ENCODE measurements around the gene MEG3.

Gene MEG3

DNA sequence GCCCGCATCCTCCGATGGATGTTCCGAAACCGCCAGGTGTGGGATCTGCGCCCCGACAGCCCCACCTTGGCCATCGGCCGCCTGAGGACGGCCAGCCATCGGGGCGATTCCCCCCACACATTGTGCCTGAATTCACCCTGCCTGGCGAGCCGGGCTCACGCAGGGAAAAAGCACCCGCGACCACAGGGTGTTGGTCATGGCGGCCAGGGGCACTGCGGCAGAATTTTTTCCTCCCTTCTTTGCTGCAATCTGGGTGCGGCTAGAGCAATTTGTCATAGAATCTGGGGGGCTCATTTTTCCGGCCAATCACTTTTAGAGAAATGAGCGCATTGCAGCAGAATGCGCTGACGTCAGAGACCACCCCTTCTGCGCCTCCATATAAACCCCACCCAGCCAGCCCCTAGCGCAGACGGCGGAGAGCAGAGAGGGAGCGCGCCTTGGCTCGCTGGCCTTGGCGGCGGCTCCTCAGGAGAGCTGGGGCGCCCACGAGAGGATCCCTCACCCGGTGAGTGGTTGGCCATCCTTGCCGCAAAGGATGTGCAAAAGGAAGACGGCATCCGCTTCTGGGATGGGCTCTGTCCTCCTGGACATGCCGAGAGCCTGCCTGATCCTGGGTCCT, at the start of gene MEG3:
Gene MEG3 (plus strand): TSS at position 406 of the 619 bp plus-strand sequence.
- no peak for DNase-seq

DNA sequence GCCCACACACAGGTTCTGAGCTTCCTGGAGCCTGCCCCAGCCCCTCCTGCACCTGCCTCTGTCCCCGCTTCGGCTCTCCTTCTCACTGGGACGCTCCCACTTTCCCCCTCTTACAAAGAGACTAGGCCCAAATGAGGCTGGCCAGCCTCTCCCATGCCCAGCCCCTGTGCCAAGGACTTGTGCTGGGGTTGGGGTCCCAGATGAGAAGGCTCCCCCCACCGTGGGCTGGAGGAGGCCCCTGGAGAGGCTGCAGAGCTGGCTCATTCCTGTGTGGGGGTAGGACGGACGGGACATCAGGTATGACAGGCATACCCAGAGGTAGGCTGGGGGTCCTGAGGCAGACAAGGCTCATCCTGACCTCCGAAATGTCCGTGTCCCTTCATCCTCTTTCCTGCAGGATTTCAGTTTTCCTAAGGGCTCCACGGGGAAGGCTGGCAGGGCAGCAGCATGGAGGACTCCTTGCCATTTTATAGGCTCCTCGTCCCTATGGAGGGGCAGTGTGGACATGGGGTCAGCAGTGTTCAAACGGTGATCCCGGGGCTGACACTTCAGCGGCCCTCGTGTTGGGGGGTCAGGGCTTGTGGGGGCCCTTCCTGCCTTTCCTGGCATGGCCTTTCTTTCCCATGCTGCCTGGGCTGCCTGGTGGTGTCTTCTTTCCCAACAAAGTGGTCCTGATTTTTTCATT, 49.1 kb upstream of the MEG3 start:
- no peak for DNase-seq

DNA sequence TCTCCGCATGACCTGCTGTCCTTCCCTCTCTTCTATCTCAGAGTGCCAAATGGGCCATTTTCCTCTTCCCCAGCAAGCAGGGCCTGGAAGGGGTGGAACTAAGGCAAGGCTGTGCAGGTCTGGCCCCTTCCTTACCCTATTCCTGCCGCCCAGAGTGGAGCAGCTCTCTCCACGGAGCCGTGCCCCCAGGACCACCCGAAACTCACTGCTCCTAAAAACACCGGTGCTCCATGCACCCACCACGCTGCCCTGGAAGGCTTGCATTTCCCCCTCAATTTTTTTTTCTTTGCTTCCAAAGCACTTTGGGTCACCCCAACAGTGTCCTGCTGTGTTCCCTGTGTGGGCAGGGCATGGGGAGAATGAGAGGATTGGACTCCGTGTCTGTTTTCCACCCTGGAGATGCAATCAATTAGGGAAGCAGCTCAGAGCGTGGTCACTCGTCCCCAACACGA, 48.5 kb upstream of the MEG3 start:
- DNase-seq, result no peak

DNA sequence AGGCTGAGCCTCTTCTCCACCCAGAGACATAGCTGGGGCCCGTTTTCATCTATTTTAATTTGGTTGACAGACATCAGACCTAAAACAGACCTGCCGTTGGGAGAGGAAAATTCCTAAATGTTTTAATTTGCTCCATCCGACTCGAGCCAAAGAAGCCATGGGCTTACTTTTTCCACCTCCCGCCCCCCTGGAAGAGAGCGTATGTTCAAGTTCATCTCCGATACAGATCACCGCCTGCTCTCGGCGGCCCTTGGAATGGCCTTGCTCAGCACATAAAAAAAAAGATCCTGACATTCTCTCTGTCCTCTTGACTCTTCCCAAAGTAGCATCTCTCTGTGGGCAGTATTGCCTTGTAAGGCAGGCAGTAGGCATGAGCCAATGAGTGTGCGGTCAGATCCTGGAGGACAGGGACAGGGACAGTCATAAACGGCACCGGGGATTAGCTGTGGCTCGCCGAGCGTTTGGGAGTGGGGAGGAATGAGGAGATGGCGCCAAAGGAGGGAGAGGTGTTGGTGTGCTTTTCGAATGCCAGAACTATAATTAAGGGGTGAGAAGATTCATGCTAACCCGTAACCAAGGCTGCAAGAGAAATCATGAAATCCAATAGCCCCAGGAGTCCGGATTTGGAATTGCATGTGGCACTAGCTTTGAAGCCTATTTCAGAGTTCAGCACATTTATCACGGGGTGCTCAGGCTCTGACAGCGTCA, 47.9 kb upstream of the MEG3 start:
- DNase-seq, result no peak

DNA sequence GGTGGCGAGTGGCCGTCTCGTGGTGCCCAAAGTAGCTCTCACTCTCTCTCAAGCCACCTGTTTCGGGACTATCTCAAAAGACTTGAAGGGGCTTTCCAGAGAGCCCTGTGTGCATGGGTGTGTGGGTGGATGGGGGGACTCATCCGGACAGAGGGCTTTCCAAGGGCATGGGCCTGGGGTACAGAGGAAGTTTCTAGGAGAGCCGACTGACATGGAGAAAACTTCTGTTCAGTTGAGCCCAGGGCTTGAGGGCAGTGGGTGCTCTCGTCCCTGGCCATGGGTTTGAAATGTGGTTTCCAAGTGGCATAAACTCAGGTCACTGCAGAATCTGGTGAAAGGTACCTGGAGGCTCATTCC, 47.4 kb upstream of the MEG3 start:
- no peak for DNase-seq

DNA sequence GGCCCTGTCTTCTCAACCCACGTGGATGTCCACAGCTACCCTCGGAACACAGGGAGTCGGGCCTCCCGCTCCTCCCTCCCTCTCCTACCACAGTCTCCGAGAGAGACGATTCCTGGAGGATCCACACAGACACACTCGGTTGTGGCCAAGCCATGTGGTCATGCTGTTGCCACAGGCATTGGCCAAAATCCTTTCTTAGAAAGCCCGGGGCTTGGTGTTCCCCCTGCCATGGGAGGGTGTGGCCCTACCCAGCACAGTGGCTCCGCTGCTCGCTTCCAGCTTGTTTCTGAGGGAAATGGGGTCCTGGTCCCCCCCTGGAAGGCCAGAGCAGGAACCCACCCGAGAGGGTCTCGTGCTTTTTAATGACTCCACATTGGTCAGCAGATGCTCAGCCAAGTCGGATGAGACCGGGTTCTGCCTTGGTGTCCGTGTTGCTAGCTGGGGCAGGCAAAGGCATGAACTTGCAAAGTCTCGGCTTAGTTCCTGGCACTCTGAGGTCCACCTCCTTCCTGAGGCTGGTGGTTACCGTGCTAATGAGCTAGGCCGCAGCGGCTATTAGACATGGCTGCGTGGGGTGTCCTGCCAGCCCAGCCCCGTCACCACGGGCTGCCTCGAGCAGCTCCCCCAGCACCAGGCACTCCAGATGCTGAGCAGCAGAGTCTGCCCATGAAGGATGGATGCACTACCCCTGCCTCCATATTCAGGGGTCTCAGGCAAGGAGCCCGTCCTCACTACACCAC, 46.8 kb upstream of the MEG3 start:
- DNase-seq, result no peak

DNA sequence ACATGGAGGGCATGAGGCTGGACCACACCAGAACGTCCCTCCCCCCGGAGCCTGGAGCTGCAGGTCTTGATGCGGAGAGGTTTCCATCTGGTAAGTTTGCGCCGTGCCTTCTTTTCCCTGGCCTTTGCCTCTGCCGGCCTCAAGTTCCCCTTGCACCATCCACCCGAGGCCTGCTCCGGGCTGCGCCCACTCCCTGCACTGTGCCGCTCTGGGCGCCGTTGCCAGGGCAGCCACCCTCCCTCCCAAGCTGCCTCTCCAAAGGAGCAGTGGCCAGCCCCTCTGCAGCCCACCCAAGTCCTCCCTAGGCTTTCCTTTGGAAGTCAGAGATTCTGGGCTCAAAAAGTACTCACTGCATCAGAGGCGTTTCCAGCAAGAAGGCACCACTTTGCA, 46.2 kb upstream of the MEG3 start:
- no peak for DNase-seq

DNA sequence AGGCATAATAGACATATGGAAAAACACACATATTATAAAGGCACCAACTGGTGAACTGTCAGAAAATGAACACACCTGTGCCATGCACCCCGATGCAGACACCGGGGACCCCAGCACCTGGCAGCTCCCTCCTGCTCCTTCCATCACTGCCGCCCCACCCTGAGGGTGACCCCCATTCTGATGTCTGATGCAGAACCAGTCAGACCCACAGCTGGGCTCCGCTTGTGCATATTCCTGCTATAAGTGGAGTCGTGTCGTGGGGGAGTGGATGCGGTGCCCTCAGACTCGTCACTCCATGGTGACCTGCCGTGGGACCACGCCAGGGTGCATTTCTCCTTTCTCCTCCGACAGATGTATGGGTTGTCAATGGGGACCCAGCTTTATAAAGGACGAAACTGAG, 45.7 kb upstream of the MEG3 start:
- DNase-seq, result no peak

DNA sequence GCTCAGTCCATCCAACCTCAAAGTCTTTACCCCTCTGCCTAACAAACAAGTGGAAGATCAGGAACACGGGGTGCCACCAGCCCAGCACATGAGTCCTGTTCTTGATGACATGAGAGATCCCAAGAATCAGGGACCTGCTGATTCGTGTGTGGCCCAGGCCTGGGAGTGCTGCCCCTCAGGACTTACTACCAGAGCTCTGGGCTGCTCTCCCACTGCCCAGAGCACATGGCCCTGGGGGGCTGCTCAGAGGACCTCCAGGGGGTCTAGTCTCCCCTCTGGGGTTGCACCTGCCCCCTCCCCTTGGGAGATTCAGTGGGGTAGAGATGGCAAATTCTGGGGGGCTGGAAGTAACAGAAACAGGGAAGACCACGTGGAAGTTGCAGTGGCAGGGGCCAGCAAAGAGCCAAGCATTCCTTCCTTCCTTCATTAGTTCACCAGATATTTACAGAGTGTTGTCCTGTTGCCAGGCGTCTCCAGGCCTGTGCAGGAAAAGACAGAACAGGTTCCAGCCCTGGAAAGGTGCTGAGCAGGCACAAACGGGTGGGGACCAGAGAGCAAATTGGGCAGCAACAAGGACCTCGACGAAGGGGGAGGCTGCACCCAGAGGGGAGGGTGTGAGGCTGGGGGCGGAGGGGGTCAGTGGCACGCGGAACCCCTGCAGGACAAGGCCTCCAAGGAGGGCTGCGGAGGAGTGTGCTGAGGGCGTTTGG, 45.1 kb upstream of the MEG3 start:
- DNase-seq, result no peak

DNA sequence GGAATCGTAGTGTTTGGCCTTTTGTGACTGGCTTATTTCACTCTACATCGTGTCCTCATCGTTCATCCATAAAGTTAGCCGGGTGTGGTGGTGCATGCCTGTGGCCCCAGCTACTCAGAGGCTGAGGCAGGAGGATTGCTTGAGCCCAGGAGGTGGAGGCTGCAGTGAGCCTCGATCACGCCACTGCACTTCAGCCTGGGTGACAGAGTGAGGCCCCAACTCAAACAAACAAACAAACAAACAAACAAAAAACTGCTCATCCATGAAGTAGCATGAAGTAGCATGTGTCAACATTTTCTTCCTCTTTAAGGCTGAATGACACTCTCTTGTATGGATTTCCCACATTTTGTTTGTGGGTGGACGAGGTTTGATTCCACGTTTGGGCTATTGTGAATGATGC, 44.0 kb upstream of the MEG3 start:
- no peak for DNase-seq

DNA sequence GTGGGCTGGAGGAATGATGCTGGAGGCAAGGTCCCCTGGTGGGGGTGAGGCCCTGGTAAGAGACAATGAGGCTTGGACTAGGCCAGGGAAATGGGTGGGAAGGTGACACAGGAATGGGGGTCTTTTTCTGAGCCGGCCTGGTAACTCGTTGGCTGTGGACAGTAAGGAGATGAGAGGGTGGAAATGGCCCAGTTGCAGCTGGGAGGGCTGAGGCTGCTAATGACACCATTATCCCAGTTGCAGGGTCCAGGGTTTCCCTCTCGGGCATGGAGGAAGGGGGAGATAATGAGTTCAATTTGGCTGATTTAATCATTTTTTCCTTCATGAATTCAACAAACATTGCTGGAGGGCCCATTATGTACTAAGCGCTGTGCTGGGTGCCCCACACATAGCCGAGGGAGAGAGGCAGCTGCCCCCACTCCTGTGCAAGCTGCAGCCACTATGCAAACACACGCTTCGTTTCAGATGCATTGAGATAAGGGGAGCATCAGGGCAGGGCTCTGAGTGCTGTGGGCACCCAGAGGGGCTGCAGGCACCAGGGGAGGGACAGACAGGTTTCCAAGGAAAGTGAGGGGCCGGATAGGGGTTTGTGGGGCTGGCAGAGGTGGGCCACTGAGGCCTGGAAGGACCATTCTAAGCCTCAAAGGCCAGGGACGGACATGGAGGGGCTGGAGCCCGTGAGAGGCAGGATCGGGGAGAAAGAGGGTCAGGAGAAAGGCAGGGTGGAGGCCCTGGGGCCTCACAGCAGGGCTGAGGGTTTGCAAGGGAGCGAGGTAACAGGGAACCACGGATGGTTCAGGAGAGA, 43.2 kb upstream of the MEG3 start:
- peak; percentile 54 for DNase-seq

DNA sequence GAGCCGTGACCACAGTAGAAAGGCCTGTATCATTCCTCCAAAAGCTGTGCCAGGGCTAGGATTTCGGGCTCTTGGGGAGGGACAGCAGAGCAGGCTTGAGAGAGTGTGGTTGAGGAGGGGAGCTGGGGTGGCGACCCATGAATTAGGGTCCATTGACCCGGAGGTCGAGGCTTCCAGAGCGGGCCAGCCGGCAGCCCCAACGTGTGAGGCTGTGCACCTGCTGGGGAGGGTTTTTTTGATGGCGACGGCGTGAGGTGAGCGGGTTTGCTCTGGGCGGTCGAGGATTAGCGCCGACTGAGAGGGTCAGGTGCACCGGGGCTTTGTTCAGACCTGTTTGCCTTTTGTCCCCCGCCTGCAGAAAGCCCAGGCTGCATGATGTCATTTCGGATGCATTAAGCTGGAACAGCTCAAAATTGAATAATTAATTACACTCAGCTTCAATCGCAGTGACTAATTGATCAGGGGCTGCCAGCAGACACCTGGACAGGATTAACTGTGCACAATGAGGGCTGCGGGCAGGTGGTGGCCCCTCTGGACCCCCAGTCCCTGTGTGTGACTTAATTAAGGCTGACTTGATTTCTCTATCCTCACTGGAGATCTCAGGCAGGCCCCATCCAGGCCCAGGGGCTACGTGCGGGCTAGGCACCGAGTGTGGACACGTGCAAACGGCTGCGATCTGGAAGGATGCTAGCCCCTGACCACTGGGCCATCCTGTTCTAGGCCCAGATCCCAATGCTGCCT, 42.1 kb upstream of the MEG3 start:
- peak; percentile 95 for DNase-seq

DNA sequence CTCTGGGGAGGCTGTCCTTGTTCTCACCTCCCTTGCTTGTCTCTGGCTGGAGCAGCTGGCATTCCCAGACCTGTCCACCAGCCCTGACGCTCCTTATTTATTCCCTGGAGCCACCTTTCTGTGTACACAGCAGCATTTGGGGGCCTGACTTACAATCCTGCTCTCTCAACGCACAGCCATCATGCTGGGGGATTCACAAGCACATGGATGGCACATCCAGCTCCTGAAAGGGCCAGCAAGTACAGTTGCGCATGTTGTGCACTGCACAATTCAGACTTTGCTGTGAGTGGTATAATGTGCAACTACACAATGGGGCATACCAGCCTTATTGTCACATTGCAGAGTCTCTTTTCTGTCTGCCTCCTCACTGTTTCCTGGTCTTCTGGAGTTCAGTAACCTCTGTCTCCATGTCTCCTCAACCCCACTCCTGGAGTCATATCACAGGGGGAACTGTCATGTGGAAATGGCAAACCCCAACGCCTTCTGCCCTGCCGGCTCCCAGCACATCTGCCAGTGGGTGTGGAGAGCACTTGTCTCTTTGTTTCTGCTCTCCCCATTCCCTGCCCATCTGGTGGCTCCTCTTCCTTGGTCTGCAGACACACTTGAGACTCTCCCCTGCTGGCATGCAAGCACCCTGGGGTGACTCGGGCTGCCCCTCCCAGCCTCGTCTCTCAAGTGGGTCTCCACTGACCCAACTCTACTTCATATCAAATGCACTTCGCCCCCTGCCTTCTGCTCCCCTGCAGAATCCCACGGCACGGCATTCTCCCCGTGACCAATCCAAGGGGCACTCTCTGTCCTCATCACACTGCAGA, 41.2 kb upstream of the MEG3 start:
- DNase-seq, result no peak

DNA sequence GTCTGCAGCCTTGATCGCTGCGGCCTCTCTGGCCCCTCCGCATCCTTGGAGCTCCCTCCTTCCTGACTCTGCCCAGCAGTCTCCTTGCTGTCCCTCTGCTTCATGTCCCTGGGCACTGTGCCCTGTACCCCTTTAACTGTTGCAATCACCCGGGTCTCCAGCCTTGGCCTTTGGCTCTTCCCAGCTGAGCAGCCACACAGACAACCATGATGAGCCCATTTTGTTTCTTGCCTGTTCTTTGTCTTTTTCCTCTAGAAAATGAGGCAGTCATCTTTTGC, 40.6 kb upstream of the MEG3 start:
- no peak for DNase-seq

DNA sequence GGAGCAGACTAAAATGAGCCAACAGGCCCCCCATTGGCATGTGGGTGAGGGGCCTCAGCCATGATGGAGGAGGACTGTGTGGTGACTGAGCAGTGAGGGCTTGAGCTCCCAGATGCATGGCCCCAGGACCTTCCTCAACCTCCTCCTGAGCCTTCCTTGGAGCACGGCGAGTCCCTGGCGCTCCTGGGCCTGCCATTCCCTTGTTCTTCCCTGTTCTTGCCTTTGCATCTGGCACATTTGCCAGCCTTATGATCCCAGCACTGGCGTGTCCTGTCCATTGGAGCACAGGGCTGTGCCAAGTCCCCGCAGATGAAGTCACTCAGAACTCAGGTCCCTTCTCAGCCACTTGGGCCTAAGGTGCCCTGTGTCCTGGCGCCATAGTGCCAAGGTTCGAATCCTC, 40.3 kb upstream of the MEG3 start:
- DNase-seq, result no peak

DNA sequence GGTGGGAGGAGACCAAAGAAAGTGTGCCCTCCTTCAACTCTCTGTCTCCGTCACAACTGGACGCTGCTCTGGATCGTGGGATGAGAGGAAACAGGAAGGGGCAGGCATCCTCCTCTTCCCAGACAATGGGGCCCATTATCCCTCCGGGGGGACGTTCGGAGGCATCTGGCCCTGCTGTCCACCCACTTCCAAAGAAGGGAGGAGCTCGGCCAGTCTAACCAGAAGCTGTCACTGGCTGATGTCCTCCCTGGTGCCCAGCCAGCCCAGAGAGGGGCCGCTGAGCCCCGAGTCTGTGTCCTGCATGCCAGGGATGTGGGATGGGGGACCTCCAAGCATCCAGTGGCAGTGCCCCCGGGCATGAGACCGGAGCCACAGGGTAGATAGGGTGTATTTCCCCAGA, 39.8 kb upstream of the MEG3 start:
- DNase-seq, result no peak

DNA sequence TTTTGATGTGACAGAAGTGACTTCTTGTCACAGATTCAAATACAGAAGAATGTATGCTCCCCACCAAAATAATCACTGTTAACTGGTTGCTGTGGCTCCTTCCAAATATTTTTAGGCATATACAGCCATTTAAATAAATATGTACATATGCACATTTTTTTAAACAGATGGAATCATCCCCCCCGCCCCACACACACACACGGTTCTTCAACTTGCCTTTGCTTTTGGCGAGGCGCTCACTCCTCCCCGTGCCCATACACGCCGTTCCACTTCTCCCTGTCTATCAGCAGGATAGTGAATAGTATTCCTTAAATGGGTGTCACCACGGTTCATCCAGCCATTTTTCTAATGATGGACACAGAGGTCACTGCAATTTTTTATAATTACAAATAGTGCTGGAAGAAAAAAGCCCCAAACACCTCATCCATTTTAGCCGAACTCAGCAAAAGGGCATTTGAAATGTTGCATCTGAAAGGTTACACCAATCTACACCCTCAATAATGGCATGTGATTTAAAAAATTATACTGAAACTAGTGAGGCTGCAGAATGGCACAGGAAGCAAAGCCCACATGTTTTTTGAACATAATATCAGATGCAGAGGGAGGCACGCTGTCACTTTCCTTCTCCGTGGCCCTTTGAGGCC, 39.2 kb upstream of the MEG3 start:
- no peak for DNase-seq

DNA sequence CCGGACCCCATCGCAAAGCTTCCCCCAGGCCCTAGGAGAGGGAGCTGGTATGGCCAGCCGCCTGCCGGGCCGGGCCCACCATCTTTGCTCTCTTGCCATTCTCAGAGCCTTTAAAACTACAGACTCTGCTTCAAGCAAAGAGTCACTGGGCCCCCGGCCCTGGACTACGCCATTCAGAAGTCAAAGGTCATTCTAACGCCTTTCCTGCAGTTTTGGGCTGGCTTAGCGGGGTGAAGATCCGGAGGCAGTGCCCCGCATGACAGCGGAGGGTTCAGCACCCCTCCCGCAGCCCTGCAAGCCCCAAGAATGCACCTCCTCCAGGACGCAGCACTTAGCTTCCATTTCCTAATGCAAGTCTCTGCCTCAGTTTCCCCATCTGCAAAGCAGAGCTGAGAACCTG, 38.3 kb upstream of the MEG3 start:
- DNase-seq, result no peak

DNA sequence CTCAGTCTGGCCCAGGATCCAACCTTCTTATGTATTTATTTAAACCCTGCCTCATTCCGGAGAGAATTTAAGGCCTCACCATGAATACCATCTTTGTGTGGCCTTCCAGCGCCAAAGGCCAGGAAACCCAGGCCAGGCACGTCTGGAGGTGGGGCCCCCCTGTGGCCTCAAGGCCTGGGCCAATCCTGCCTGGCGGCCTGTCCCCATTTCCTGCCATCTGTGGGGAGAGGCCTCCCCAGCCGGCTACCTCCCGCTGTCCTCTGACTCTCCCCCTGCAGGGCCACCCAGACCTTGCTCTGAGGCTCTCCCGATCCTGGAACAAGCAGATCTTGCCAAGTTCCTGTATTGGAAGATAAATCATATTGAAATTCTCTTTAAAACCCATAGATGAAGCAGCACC, 37.4 kb upstream of the MEG3 start:
- DNase-seq, result no peak

DNA sequence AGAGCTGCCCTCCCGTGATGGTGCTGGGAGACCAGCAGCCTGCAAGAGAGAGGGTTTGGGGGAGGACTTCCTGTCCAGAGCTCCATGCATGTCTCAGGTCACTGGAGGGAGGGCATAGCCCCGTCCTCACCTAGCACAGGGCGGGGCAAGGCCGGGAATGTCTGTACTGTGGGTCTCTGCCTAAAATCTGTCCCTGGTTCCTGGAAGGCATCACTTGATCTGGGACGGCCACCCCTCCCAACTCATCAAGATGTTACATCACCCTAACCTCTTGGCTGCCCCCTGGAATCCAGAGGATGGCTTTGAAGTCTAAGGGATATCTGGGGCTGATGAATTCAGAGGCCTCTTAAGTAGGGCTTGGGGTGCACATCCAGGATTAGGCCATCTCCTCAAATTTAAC, 37.0 kb upstream of the MEG3 start:
- DNase-seq, result no peak

Data from NCI-H1105 (cell line).